Umbilical cord (tissue), 2 donors: ENCODE results near the gene TCFL5. TPM values are rescaled to one million over a fixed set of nuclear protein-coding genes. Genes with fewer than 3 reads are reported as not detected.

Experiments used
- DNase-seq: peaks from one replicate; pipeline ENCODE4 v3.0.0-alpha.2; 2015; ENCODE audit warnings: low spot score
- total RNA-seq: library from RNA; depleted of rRNA; stranded (reverse); fragments of >200 nt; gene quantifications from one replicate; pipeline ENCODE4 v1.2.3, GENCODE V29; 2014; ENCODE audit warnings: low replicate concordance; ENCODE audit not compliant: insufficient read depth

The TCFL5 gene
- total RNA-seq, 1 donor from 2014 or later: 21.9 TPM

- DNase-seq: no peak
Measured at GRCh38 chr20:62799036-62799435, 62.6 kb downstream of the TCFL5 start.

- no peak for DNase-seq
Measured at GRCh38 chr20:62797671-62798532, 63.7 kb downstream of the TCFL5 start.

GRCh38 chr20:62796699-62797491, 64.7 kb downstream of the TCFL5 start:
- no peak for DNase-seq

GRCh38 chr20:62795023-62795761, 66.4 kb downstream of the TCFL5 start:
- peak; percentile 54 for DNase-seq

GRCh38 chr20:62794007-62794724, 67.5 kb downstream of the TCFL5 start:
- peak; percentile 97 for DNase-seq

- DNase-seq: no peak
Measured at GRCh38 chr20:62793757-62794006, 67.9 kb downstream of the TCFL5 start.

GRCh38 chr20:62792940-62793756, 68.5 kb downstream of the TCFL5 start:
- DNase-seq: no peak

- DNase-seq: no peak
Measured at GRCh38 chr20:62792182-62792939, 69.3 kb downstream of the TCFL5 start.

GRCh38 chr20:62791301-62792181, 70.1 kb downstream of the TCFL5 start:
- DNase-seq: peak; percentile 92

Other genes with a start within 250 kb of the TCFL5 start
- gene SLCO4A1, start 219.3 kb downstream of the TCFL5 start, total RNA-seq: 24.1 TPM
- gene NTSR1, start 153.0 kb downstream of the TCFL5 start, total RNA-seq: 1.4 TPM
- gene MRGBP, start 65.3 kb downstream of the TCFL5 start, total RNA-seq: 6.3 TPM
- gene OGFR, start 57.0 kb downstream of the TCFL5 start, total RNA-seq: 13.7 TPM
- gene COL9A3, start 44.8 kb downstream of the TCFL5 start, total RNA-seq: 37.1 TPM
- gene DIDO1, start 64.7 kb upstream of the TCFL5 start, total RNA-seq: 46.9 TPM
- gene GID8, start 76.3 kb upstream of the TCFL5 start, total RNA-seq: 31.5 TPM
- gene SLC17A9, start 90.9 kb upstream of the TCFL5 start, total RNA-seq: 11.1 TPM
- 2.6 TPM for gene BHLHE23, start 145.1 kb upstream of the TCFL5 start, total RNA-seq